Measurements from ENCODE around the gene CCT3.
A peak's percentile ranks its signal among the peaks of the same experiment; 100 is the strongest.

The CCT3 gene

GRCh38 chr1:156276532-156276931, 61.6 kb downstream of the CCT3 start:
- peak; percentile 68 to 74 for DNase-seq

GRCh38 chr1:156270314-156270713, 67.8 kb downstream of the CCT3 start:
- no peak for DNase-seq

- no peak for DNase-seq
Observed at GRCh38 chr1:156268336-156268735, 69.8 kb downstream of the CCT3 start.

GRCh38 chr1:156266051-156266450, 72.0 kb downstream of the CCT3 start:
- DNase-seq: no peak

GRCh38 chr1:156263288-156263655, 74.8 kb downstream of the CCT3 start:
- no peak for DNase-seq

- no peak for DNase-seq
Observed at GRCh38 chr1:156262461-156263287, 75.4 kb downstream of the CCT3 start.

- no peak for DNase-seq
Observed at GRCh38 chr1:156260896-156261295, 77.2 kb downstream of the CCT3 start.

- DNase-seq: no peak
Observed at GRCh38 chr1:156259805-156260204, 78.3 kb downstream of the CCT3 start.
